IMR-90 (cell line): ENCODE measurements around the gene PTN. TPM values are rescaled to one million over a fixed set of nuclear protein-coding genes. Genes with fewer than 3 reads are reported as not detected.

Experiments
- ATAC-seq: fragments of 200-7000 bp; cut with Tn5 transposase; 2 replicates; pipeline ENCODE4 v1.9.1; 2020; ENCODE audit warnings: low read depth, mild to moderate bottlenecking, moderate library complexity
- BruUV-seq: library from RNA; stranded (reverse); fragments of 400-500 nt; replicated peaks from 2 replicates; lab custom pipeline; 2021; lab: Mats Ljungman, UMichigan
- CTCF ChIA-PET: fragments of 300-600 bp; formaldehyde crosslinking; extraction: SDS; loops from one replicate; lab custom pipeline; 2021; ENCODE audit warnings: antibody characterized with exemption; lab: Yijun Ruan, JAX
- POLR2A ChIA-PET: fragments of 300-600 bp; sonication (Branson Sonifier 250); formaldehyde crosslinking; loops from one replicate; lab custom pipeline; 2022; ENCODE audit warnings: antibody characterized with exemption; ENCODE audit not compliant: unreplicated experiment; lab: Charles Lee
- DNase-seq: peaks from one replicate; pipeline ENCODE4 v3.0.0; 2013
- H2AFZ ChIP-seq: replicated peaks from 2 replicates; pipeline ENCODE3; 2013; ENCODE audit warnings: low read length, mild to moderate bottlenecking; ENCODE audit not compliant: poor library complexity
- H2AK5ac ChIP-seq: 2 replicates; pipeline ENCODE4 v1.6.1; 2013; ENCODE audit warnings: low read depth, low read length, inconsistent platforms
- H2AK9ac ChIP-seq: replicated peaks from 2 replicates; pipeline ENCODE3; 2013; ENCODE audit warnings: mild to moderate bottlenecking, low read depth, low read length, moderate library complexity; ENCODE audit not compliant: poor library complexity
- H2BK120ac ChIP-seq: 2 replicates; pipeline ENCODE4 v1.6.1; 2013; ENCODE audit warnings: low read depth, low read length, inconsistent platforms
- H2BK15ac ChIP-seq: 3 replicates; pipeline ENCODE4 v1.6.1; 2013; ENCODE audit warnings: low read depth, low read length, inconsistent platforms
- H2BK20ac ChIP-seq: 2 replicates; pipeline ENCODE4 v1.6.1; 2013; ENCODE audit warnings: low read depth, mild to moderate bottlenecking, inconsistent platforms, low read length, moderate library complexity
- H2BK5ac ChIP-seq: 2 replicates; pipeline ENCODE4 v1.6.1; 2013; ENCODE audit warnings: mild to moderate bottlenecking, low read depth, low read length, inconsistent platforms; ENCODE audit not compliant: poor library complexity, severe bottlenecking
- H3K14ac ChIP-seq: replicated peaks from 2 replicates; pipeline ENCODE4 v1.6.1; 2013; ENCODE audit warnings: low read depth, low read length, inconsistent platforms
- H3K18ac ChIP-seq: 2 replicates; pipeline ENCODE4 v1.6.1; 2013; ENCODE audit warnings: low read depth, low read length, control low read depth
- H3K23ac ChIP-seq: 2 replicates; pipeline ENCODE4 v1.6.1; 2013; ENCODE audit warnings: low read depth, low read length, inconsistent platforms
- H3K27ac ChIP-seq: 2 replicates; pipeline ENCODE4 v1.5.1; 2013; ENCODE audit warnings: mild to moderate bottlenecking, control low read depth, low read length; ENCODE audit not compliant: insufficient read depth
- H3K27me3 ChIP-seq: 2 replicates; pipeline ENCODE4 v1.6.1; 2013; ENCODE audit warnings: low read length; ENCODE audit not compliant: control insufficient read depth, insufficient read depth
- H3K36me3 ChIP-seq: 2 replicates; pipeline ENCODE4 v1.6.1; 2013; ENCODE audit warnings: low read length, mixed read lengths; ENCODE audit not compliant: control insufficient read depth, insufficient read depth
- H3K4ac ChIP-seq: 2 replicates; pipeline ENCODE4 v1.6.1; 2013; ENCODE audit warnings: low read depth, low read length, inconsistent platforms
- H3K4me1 ChIP-seq: 2 replicates; pipeline ENCODE4 v1.6.1; 2013; ENCODE audit warnings: low read length, mixed read lengths; ENCODE audit not compliant: control insufficient read depth, insufficient read depth
- H3K4me2 ChIP-seq: 2 replicates; pipeline ENCODE4 v1.6.1; 2013; ENCODE audit warnings: low read depth, mild to moderate bottlenecking, control low read depth, low read length, moderate library complexity
- H3K4me3 ChIP-seq: 2 replicates; pipeline ENCODE4 v1.5.1; 2013; ENCODE audit warnings: low read depth, mild to moderate bottlenecking, control low read depth, low read length, moderate library complexity; ENCODE audit not compliant: insufficient read depth
- H3K56ac ChIP-seq: 2 replicates; pipeline ENCODE4 v1.6.1; 2013; ENCODE audit warnings: low read length, inconsistent platforms; ENCODE audit not compliant: insufficient read depth; ENCODE audit errors: extremely low read depth
- H3K79me1 ChIP-seq, 2 experiments: 2 replicates each; pipeline ENCODE4 v1.6.1; 2013; ENCODE audit warnings: low read length in 2 of 2, inconsistent platforms in 1 of 2, low read depth in 1 of 2
- H3K9ac ChIP-seq: 2 replicates; pipeline ENCODE4 v1.6.1; 2013; ENCODE audit warnings: low read depth, low read length, control low read depth
- H3K9me1 ChIP-seq: 2 replicates; pipeline ENCODE4 v1.6.1; 2013; ENCODE audit warnings: low read length, inconsistent platforms; ENCODE audit not compliant: insufficient read depth
- H3K9me3 ChIP-seq: 2 replicates; pipeline ENCODE4 v1.6.1; 2013; ENCODE audit warnings: low read length; ENCODE audit not compliant: control insufficient read depth, insufficient read depth
- H4K20me1 ChIP-seq: 2 replicates; pipeline ENCODE4 v1.6.1; 2013; ENCODE audit warnings: low read length, inconsistent platforms; ENCODE audit not compliant: insufficient read depth
- H4K5ac ChIP-seq: 2 replicates; pipeline ENCODE4 v1.6.1; 2013; ENCODE audit warnings: mild to moderate bottlenecking, low read depth, low read length, control low read depth
- H4K8ac ChIP-seq, 2 experiments: 2 replicates each; pipeline ENCODE4 v1.6.1; 2013; ENCODE audit warnings: low read depth in 2 of 2, low read length in 2 of 2, control low read depth in 1 of 2, inconsistent platforms in 1 of 2
- H4K91ac ChIP-seq: 2 replicates; pipeline ENCODE4 v1.6.1; 2013; ENCODE audit warnings: low read depth, low read length, inconsistent platforms; ENCODE audit not compliant: insufficient read depth
- BHLHE40 ChIP-seq: fragments of 150-350 bp; IDR thresholded peaks from 2 replicates; pipeline ENCODE4 v1.6.1; 2016; ENCODE audit warnings: mild to moderate bottlenecking, low read depth, low read length
- CHD1 ChIP-seq: IDR thresholded peaks from 2 replicates; pipeline ENCODE4 v1.6.1; 2012; ENCODE audit warnings: low read depth, low read length, improper control_type of control experiment
- CTCF ChIP-seq: conservative IDR thresholded peaks from 2 replicates; pipeline ENCODE4 v1.5.1; 2012; ENCODE audit warnings: mild to moderate bottlenecking, low read depth, low read length, improper control_type of control experiment
- RAD21 ChIP-seq: IDR thresholded peaks from 2 replicates; pipeline ENCODE4 v1.6.1; 2012; ENCODE audit warnings: low read length, improper control_type of control experiment
- WGBS, 2 experiments: methylation state at CpG; one replicate each; pipeline versions ENCODE4 v1.1.5 to v1.1.7; 2013; ENCODE audit warnings: missing lambda C conversion rate in 2 of 2; ENCODE audit not compliant: insufficient read length in 1 of 2; ENCODE audit errors: extremely low coverage in 2 of 2; 5-methylcytosine and 5-hydroxymethylcytosine counted together
- dilution Hi-C: fragments of 300-500 bp; cut with HindIII; formaldehyde crosslinking; loops from one replicate; pipeline ENCODE4 v1.14.3; 2018; ENCODE audit warnings: low sequenced_read_pairs; ENCODE audit not compliant: unreplicated experiment
- in situ Hi-C: fragments of 300-500 bp; cut with MboI; formaldehyde crosslinking; loops from 3 replicates; pipeline ENCODE4 v1.14.3; 2019; ENCODE audit warnings: low sequenced_read_pairs, inconsistent platforms, mixed read lengths
- intact Hi-C: fragments of 100-400 bp; cut with micrococcal nuclease; formaldehyde crosslinking; loops from 2 replicates; pipeline ENCODE4 v1.10.0; 2022
- polyA plus RNA-seq, 3 experiments: library from polyadenylated mRNA; depleted of rRNA; stranded (reverse); fragments of >200 nt; gene quantifications; 2 replicates each; pipeline ENCODE4 v1.2.3, GENCODE V29; 2012; ENCODE audit warnings: low replicate concordance in 1 of 3
- total RNA-seq: library from RNA; depleted of rRNA; stranded (reverse); fragments of >200 nt; gene quantifications from 2 replicates; pipeline ENCODE4 v1.2.3, GENCODE V29; 2012

PTN gene
- total and polyA plus RNA-seq, 2 of the 4 experiments (the other 2 are of a cell fraction): 61.7 to 186 TPM

GRCh38 chr7:137373507-137373906, 30.0 kb upstream of the PTN start:
- no TSS peak for BruUV-seq
- no peaks in the 10 kb centered on the region for H3K9me1 ChIP-seq
- no peak overlapping the region for H4K8ac ChIP-seq

More at GRCh38 chr7:137373507-137373906, 30.0 kb upstream of the PTN start:
- DNase-seq (no peak), ATAC-seq (no peak)
- no peak overlapping the region for H4K91ac ChIP-seq
- no peak overlapping the region for H3K4me3 ChIP-seq
- H3K4me1 ChIP-seq: no peaks in the 10 kb centered on the region
- no peak overlapping the region for H3K14ac ChIP-seq
- in situ Hi-C loops (no loop called here), intact Hi-C loops (no loop called here), dilution Hi-C loops (no loop called here)
- TF ChIP-seq CHD1 (no peak), CTCF (no peak), RAD21 (no peak), BHLHE40 (no peak)
- no peak overlapping the region for H2BK5ac ChIP-seq
- H3K18ac ChIP-seq: no peak overlapping the region
- H3K9ac ChIP-seq: no peak overlapping the region
- CTCF ChIA-PET: interaction anchor here (1.0 kb wide), 1 partner anchor 10 kb away, joined by 3 read pairs; no protein-coding TSS in a partner anchor
- H3K79me1 ChIP-seq: no peaks in the 10 kb centered on the region
- no peak overlapping the region for H2AK5ac ChIP-seq
- no peak overlapping the region for H2BK15ac ChIP-seq
- no peak overlapping the region for H2BK20ac ChIP-seq
- no peak overlapping the region for H4K5ac ChIP-seq
- H4K20me1 ChIP-seq: no peaks in the 10 kb centered on the region
- no peak overlapping the region for H3K4ac ChIP-seq
- H3K9me3 ChIP-seq: no peaks in the 10 kb centered on the region
- no peak overlapping the region for H3K27ac ChIP-seq
- no peak overlapping the region for H2BK120ac ChIP-seq
- H2AFZ ChIP-seq: no peak overlapping the region
- no peak overlapping the region for H3K23ac ChIP-seq
- H2AK9ac ChIP-seq: no peak overlapping the region
- WGBS, 2 experiments: no CpG with 5 or more reads among the region's 2 CpGs
- H3K27me3 ChIP-seq: no peaks in the 10 kb centered on the region
- H3K4me2 ChIP-seq: no peak overlapping the region
- POLR2A ChIA-PET: no interaction called here
- H3K36me3 ChIP-seq: no peaks in the 10 kb centered on the region
- no peak overlapping the region for H3K56ac ChIP-seq
